Duodenal mucosa (tissue), 2 donors: Measurements from ENCODE around the gene TENT4A.

Experiments
- H3K27ac ChIP-seq: one replicate; pipeline ENCODE4 v1.7.0; 2013; ENCODE audit warnings: low read depth, low read length
- H3K27me3 ChIP-seq, 2 donors: one replicate each; pipeline ENCODE4 v1.7.0; 2013; ENCODE audit warnings: low read length in 2 of 2, control low read depth in 1 of 2; ENCODE audit not compliant: insufficient read depth in 2 of 2, control insufficient read depth in 1 of 2
- H3K36me3 ChIP-seq, 2 donors: one replicate each; pipeline ENCODE4 v1.7.0; 2013; ENCODE audit warnings: low read length in 2 of 2, control low read depth in 1 of 2; ENCODE audit not compliant: insufficient read depth in 2 of 2, control insufficient read depth in 1 of 2
- H3K4me1 ChIP-seq, 2 donors: one replicate each; pipeline ENCODE4 v1.7.0; 2013; ENCODE audit warnings: low read length in 2 of 2, control low read depth in 1 of 2; ENCODE audit not compliant: insufficient read depth in 2 of 2, control insufficient read depth in 1 of 2
- H3K4me3 ChIP-seq, 2 donors: one replicate each; pipeline ENCODE4 v1.7.0; 2013; ENCODE audit warnings: low read length in 2 of 2, low read depth in 1 of 2
- H3K9ac ChIP-seq, 2 donors: one replicate each; pipeline ENCODE4 v1.7.0; 2013; ENCODE audit warnings: low read length in 2 of 2, low read depth in 1 of 2
- H3K9me3 ChIP-seq, 2 donors: one replicate each; pipeline ENCODE4 v1.7.0; 2013; ENCODE audit warnings: low read length in 2 of 2, control low read depth in 1 of 2; ENCODE audit not compliant: control insufficient read depth in 1 of 2

TENT4A gene

DNA sequence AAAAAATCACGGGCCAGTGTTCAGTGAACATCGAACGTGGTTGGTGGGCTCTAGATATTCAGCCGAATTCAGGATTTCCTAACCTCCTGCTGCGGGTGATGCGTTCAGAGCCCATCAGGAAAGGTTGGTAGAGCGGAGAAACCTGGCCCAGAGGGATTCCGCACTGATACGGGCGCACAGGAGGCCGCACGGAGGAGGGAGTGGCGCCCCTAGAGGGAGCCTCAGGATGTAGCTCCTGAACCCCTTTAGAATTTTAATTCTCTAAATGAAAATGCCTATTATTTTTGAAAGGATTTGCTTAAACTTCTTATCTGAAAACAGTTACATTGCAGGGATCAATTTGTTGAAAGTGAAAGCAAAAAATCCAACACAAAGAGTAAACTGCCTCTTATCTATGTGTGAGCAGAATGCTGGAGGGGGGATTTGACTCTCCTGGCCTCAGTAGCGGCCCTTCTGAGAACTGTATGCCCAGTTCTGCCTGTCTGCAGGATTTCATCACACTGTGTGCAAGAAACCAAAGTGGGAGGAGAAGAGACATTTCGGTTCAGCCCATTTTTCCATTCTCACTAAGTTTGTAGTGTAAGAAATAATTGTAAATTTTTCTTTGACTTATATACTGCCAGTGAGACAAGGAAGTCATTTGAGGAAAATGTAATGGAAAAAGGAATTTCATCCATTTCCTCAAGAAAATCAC lies 75.9 kb downstream of the TENT4A start:
- Histone ChIP-seq H3K4me3 (no peak overlapping the region), H3K27me3 (no peaks in the 10 kb centered on the region), H3K36me3 (no peaks in the 10 kb centered on the region), H3K27ac (no peak overlapping the region), H3K9ac (no peak overlapping the region), H3K9me3 (no peaks in the 10 kb centered on the region), H3K4me1 (peaks cover 0 to 11% of the 10 kb centered on the region in 2 donors)

DNA sequence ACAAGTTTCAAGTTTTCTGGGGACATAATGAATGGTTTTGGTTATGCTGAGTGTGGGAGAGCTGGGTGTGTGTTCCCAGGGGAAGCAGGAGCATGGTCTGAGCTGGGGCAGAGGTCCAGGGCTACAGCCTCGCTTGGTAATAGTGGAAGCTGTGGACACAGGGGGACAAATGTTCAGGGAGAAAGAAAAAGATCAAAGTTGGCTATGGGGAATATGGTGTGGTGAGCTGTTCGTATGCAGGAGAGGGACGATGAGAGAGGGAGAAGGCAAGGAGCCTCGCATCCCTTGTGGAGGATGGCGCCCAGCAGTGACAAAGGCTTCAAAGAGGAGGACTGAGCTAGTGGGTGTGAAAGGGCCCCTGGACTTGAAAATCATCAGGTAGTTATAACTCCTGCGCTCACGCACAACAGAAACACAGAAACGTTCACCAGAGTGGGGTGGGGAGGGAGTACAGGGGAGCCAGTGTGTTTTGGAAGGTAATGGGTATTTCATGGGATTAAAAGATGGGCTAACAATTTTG lies 77.2 kb downstream of the TENT4A start:
- Histone ChIP-seq H3K27ac (no peak overlapping the region), H3K36me3 (no peaks in the 10 kb centered on the region), H3K4me1 (peaks cover 0 to 11% of the 10 kb centered on the region in 2 donors), H3K9ac (no peak overlapping the region), H3K9me3 (no peaks in the 10 kb centered on the region), H3K4me3 (no peak overlapping the region), H3K27me3 (no peaks in the 10 kb centered on the region)

DNA sequence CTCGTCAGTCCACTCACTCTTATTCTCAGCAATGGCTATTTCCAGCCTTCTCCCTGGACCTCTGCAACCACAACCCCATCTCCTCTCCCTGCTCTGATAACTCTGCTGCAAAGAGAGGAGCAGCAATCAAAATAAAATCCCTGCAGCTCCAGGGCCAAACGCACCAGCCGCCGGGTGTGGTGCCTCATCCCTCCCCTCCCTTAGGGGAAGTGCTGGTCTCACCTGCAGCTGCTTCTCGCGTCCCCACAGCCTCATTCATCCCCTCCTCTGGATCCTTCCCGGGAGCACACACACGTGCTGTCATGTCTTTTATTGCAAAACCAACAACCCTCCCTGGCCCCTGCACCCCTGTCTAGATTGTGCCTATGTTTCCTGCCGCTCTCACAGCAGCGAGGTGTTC lies 77.8 kb downstream of the TENT4A start:
- Histone ChIP-seq H3K27ac (no peak overlapping the region), H3K36me3 (no peaks in the 10 kb centered on the region), H3K4me1 (peaks cover 0 to 11% of the 10 kb centered on the region in 2 donors), H3K4me3 (no peak overlapping the region), H3K9me3 (no peaks in the 10 kb centered on the region), H3K27me3 (no peaks in the 10 kb centered on the region), H3K9ac (no peak overlapping the region)

DNA sequence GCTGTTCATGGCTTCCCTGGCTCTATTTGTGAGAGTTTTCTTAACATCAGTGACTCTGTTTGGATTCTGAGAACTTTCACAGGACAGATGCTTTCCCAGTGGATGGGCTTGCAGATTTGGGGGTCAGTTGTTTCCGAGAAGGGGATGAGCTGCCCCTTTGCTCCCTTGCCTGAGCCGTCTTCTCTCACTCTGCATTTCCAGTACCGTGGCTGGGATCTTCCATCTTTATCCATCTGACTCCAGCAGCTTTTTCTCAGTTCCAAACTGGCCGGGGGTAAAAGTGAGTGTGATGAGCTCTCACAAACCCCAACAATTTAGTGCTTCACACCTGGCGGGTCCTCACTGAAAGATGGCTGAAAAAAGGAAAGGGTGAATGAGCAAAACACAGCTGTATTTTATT lies 79.1 kb downstream of the TENT4A start:
- H3K9me3 ChIP-seq: no peaks in the 10 kb centered on the region
- H3K36me3 ChIP-seq: no peaks in the 10 kb centered on the region
- no peak overlapping the region for H3K9ac ChIP-seq
- no peak overlapping the region for H3K27ac ChIP-seq
- H3K4me1 ChIP-seq: peaks cover 0 to 11% of the 10 kb centered on the region in 2 donors
- H3K4me3 ChIP-seq: no peak overlapping the region
- peaks cover 0 to 4% of the 10 kb centered on the region in 2 donors for H3K27me3 ChIP-seq

DNA sequence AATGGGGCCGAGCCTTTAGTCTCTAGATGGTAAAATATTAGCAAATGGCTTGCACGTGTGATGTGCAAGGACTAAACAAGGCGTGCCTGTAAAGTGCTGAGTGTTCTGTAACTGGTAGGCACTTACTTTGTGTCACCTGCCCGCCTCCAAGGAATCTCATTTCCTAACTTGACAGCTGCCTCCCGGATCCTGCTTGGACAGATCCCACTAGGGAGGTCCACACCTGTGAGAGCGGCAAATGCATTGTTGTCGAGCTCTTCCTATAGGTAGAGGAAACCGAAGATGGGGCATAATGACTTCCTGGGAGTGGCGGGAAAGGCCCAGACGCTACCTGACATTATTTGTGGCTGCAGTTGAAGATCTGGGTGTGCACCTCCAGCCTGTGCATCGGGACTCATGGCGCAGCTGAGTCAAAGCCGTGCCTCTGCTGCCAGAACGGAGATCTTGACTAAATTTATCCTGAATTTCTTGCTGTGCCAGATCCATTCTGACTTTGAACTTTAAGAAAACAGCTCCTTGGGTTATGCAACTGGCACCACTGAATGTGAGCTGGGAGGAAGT lies 79.8 kb downstream of the TENT4A start:
- H3K27ac ChIP-seq: no peak overlapping the region

DNA sequence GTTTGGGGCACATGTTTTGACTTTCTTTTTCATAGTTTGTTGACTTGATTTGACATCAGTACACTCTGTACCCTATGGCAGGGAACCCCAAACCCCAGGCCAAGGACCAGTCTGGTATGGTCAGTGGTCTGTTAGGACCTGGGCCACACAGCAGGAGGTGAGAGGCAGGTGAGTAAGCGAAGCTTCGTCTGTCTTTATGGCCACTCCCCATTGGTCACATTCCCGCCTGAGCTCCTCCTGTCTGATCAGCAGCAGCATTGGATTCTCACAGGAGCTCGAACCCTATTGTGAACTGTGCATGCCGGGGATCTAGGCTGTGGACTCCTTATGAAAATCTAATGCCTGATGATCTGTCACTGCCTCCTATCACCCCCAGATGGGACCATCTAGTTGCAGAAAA lies 88.0 kb downstream of the TENT4A start:
- Histone ChIP-seq H3K9me3 (no peaks in the 10 kb centered on the region), H3K27ac (no peak overlapping the region), H3K4me1 (no peaks in the 10 kb centered on the region), H3K4me3 (no peak overlapping the region), H3K36me3 (no peaks in the 10 kb centered on the region), H3K27me3 (peaks cover 0 to 4% of the 10 kb centered on the region in 2 donors), H3K9ac (no peak overlapping the region)

More for the DNA sequence above, 79.8 kb downstream of the TENT4A start:
- Histone ChIP-seq H3K4me3 (no peak overlapping the region), H3K4me1 (peaks cover 0 to 11% of the 10 kb centered on the region in 2 donors), H3K27me3 (peaks cover 0 to 4% of the 10 kb centered on the region in 2 donors), H3K36me3 (no peaks in the 10 kb centered on the region), H3K9me3 (no peaks in the 10 kb centered on the region), H3K9ac (no peak overlapping the region)

DNA sequence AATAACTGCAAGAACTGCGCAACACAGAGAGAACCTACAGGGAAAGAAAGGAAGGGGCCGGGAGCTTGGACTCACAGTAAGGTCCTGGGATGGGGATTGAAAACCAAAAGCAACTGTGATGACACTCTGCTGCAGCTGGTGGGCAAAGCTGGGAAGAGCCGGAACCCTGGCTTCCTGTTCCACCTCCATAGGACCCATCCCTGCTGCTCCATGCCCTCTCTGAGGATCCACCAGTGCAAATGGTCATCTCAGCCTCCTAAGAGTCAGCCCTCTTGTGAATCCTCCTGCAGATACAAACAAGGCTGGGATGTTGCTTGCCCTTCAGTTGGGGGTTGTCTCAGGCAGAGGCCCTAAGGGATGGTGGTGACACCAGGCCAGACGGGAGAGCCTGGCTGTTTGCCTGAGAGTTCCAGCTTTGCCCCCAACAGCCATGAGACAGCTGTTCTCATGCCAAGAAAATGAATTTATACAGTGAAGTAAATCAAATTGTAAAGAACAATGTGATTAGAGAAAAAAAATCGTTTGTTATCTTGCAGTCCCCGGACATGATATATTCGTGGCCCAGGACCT lies 90.8 kb downstream of the TENT4A start:
- H3K4me3 ChIP-seq: no peak overlapping the region
- H3K9ac ChIP-seq: no peak overlapping the region
- no peaks in the 10 kb centered on the region for H3K36me3 ChIP-seq
- peaks cover 0 to 2% of the 10 kb centered on the region in 2 donors for H3K9me3 ChIP-seq
- no peaks in the 10 kb centered on the region for H3K4me1 ChIP-seq
- no peaks in the 10 kb centered on the region for H3K27me3 ChIP-seq
- no peak overlapping the region for H3K27ac ChIP-seq

DNA sequence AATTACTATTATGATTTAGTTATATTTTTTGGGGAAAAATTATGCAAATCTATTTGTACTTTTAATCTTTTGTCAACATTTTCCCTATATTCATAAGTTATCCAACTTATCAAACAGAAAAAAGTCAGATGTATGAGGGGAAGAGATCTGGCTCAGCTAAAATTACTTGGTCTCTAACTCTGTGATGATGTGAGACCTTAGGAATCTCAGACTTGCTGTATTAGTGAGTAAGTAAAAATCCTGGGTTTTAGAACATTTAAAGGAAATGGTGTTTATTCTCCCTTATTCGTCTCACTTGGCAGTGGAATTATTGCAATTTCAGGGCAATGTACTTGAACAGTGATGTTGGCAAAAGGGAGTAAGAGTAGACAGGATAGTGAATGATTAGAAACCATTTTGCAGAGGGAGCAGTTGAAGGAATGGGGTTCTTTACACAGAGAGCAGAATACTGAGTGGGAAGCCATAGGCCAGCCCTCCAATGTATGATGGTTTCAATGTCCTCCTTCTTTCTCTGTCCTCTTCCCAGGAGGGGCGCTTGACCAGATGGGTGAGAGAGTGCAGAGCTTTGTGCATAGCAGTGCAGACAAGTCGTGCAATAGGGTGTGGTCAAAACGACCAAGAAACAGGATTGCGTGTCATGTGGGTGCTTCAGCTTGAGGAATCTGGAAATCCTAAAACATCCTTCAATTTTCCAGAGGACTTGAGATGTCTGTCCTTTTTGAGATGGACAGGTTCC lies 91.7 kb downstream of the TENT4A start:
- Histone ChIP-seq H3K27me3 (no peaks in the 10 kb centered on the region), H3K4me3 (no peak overlapping the region), H3K4me1 (no peaks in the 10 kb centered on the region), H3K9me3 (peaks cover 0 to 2% of the 10 kb centered on the region in 2 donors), H3K36me3 (no peaks in the 10 kb centered on the region), H3K27ac (no peak overlapping the region), H3K9ac (no peak overlapping the region)

DNA sequence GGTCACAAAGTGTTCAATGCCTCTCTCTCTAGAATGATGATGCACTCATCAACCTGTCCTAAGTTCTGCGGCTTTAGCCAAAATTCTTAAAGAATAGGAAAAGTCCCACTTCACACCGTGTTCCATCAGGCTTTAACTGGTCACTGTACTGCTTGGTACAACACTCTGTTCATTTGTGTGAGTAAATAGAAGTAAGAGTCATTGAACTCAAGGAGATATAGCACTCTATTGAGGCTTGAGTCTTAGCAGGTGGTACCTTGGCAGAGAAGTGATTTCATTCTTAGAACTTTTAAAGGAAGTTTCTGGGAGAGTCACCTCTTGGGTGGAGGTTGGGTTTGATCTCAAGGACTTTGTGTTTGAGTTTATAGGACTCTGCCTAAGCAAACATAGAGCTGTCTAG lies 92.6 kb downstream of the TENT4A start:
- no peaks in the 10 kb centered on the region for H3K4me1 ChIP-seq
- H3K9me3 ChIP-seq: peaks cover 0 to 2% of the 10 kb centered on the region in 2 donors
- no peaks in the 10 kb centered on the region for H3K27me3 ChIP-seq
- no peak overlapping the region for H3K9ac ChIP-seq
- H3K36me3 ChIP-seq: no peaks in the 10 kb centered on the region
- H3K4me3 ChIP-seq: no peak overlapping the region
- H3K27ac ChIP-seq: no peak overlapping the region
